ENCODE measurements around the gene AGR3. TPM values are rescaled to one million over a fixed set of nuclear protein-coding genes. Genes with fewer than 3 reads are reported as not detected.

AGR3 gene
- total RNA-seq: not detected in 2 replicates

GRCh38 chr7:16881844-16882243 is at the start of gene AGR3:
Gene AGR3 (minus strand): TSS chr7:16881983. CDS start chr7:16878618, 3,365 bp downstream.

Other genes starting within 250 kb of the AGR3 start
- gene ANKMY2, start 236.2 kb downstream of the AGR3 start, total RNA-seq: 32.2 and 33.2 TPM in 2 replicates
- 42.0 and 50.0 TPM in 2 replicates for gene BZW2, start 235.8 kb downstream of the AGR3 start, total RNA-seq
- 1.8 and 4.1 TPM in 2 replicates for gene TSPAN13, start 128.2 kb downstream of the AGR3 start, total RNA-seq
- not detected in 2 replicates for gene AGR2, start 77.0 kb downstream of the AGR3 start, total RNA-seq

All from bronchial smooth muscle cell (primary cell).